Adrenal gland (tissue), 12 donors: ENCODE results near the gene EIF4E1B. TPM values are rescaled to one million over a fixed set of nuclear protein-coding genes. Genes with fewer than 3 reads are reported as not detected.

Experiments
- DNase-seq, 7 donors: peaks; one replicate each; pipeline ENCODE4 v3.0.0-alpha.2; 2019 to 2020
- H3K27ac ChIP-seq, 5 donors: fragments of 200-600 bp; sonication (generic) in 4 of 5; 1 replicate in 3 of 5; 2 replicates in 2 of 5; pipeline versions ENCODE4 v1.5.1 to v1.8.0; 2016 to 2020; ENCODE audit warnings: mild to moderate bottlenecking in 1 of 5
- H3K27me3 ChIP-seq: fragments of 200-600 bp; 2 replicates; pipeline ENCODE4 v1.8.0; 2021
- H3K36me3 ChIP-seq, 2 donors: fragments of 200-600 bp; replicated peaks in 1 of 2; 1 replicate in 1 of 2; 2 replicates in 1 of 2; pipeline versions ENCODE4 v1.5.1 to v1.8.0; 2018 to 2022
- H3K4me1 ChIP-seq, 2 donors: fragments of 200-600 bp; replicated peaks in 1 of 2; 1 replicate in 1 of 2; 2 replicates in 1 of 2; pipeline versions ENCODE4 v1.5.1 to v1.8.0; 2018 to 2021
- H3K4me3 ChIP-seq, 4 donors: fragments of 200-600 bp; sonication (generic) in 3 of 4; one replicate each; pipeline ENCODE4 v1.5.1; 2016 to 2018
- H3K9me3 ChIP-seq, 3 donors: fragments of 200-600 bp; sonication (generic) in 1 of 3; replicated peaks in 1 of 3; 1 replicate in 2 of 3; 2 replicates in 1 of 3; pipeline versions ENCODE4 v1.5.1 to v1.8.0; 2016 to 2021
- CTCF ChIP-seq, 6 experiments: fragments of 450-650 bp in 4 of 6; fragments of 200-600 bp in 2 of 6; sonication (generic) in 1 of 6; IDR thresholded peaks; 1 replicate in 5 of 6; 2 replicates in 1 of 6; pipeline versions ENCODE4 v1.5.1 to v1.8.0; 2016 to 2021; ENCODE audit warnings: antibody characterized with exemption in 6 of 6, mild to moderate bottlenecking in 2 of 6, moderate library complexity in 1 of 6
- POLR2A ChIP-seq, 2 donors: fragments of 450-650 bp; IDR thresholded peaks; one replicate each; pipeline ENCODE4 v1.6.1; 2017; ENCODE audit warnings: antibody characterized with exemption in 2 of 2, mild to moderate bottlenecking in 2 of 2, moderate library complexity in 1 of 2
- WGBS, 4 donors: extraction: QIAGEN DNeasy Blood & Tissue Kit in 2 of 4; methylation state at CpG; one replicate each; pipeline versions ENCODE4 v1.1.5 to v1.1.7; 2013 to 2017; 5-methylcytosine and 5-hydroxymethylcytosine counted together
- intact Hi-C, 2 donors: fragments of 100-400 bp; cut with DNase I; formaldehyde crosslinking; loops; one replicate each; pipeline versions ENCODE4 v1.14.1 to v1.15.0; 2022 to 2023
- polyA plus RNA-seq, 3 donors: library from polyadenylated mRNA; stranded (reverse); fragments of 200-250 nt in 2 of 3; fragments of 350-450 nt in 1 of 3; fragmentation: Illumina TruSeq in 1 of 3; extraction: RNeasy Lipid Tissue Mini Kit (QIAGEN cat#74804) in 1 of 3; gene quantifications; one replicate each; pipeline ENCODE4 v1.2.3, GENCODE V29; 2013 to 2014
- total RNA-seq, 9 donors: library from RNA; depleted of rRNA in 4 of 9; stranded (reverse); fragments of >200 nt in 4 of 9; fragments of 120-200 nt in 1 of 9; fragmentation: NEBNext Ultra II Directional in 1 of 9; extraction: Animal tissue kit (Norgen Biotek cat#: 25700) in 1 of 9; gene quantifications; one replicate each; pipeline versions ENCODE4 v1.1.0 to v1.2.4, GENCODE V29; 2013 to 2023
- donor health status: healthy with polysubstance abuse.
- donor health status: Bipolar disorder and iron deficiency.
- donor health status: DM: yes; HTN: yes; CAD: no.
- donor health status: DM: no; HTN: no; CAD: no.
- donor health status: DM: no; HTN: no; CAD: no.
- donor health status: DM: yes; HTN: yes; CAD: no.

The EIF4E1B gene
- total and polyA plus RNA-seq, 12 donors, result 0.24 to 0.44 (median 0.28) TPM; not detected in 7

GRCh38 chr5:176592573-176592972 lies 37.9 kb upstream of the EIF4E1B start:
- no peak for DNase-seq

GRCh38 chr5:176593273-176593869 lies 37.1 kb upstream of the EIF4E1B start:
- Histone ChIP-seq H3K36me3 (no peaks in the 10 kb centered on the region), H3K27me3 (peaks cover 5% of the 10 kb centered on the region), H3K9me3 (no peaks in the 10 kb centered on the region), H3K27ac (no peak overlapping the region), H3K4me1 (no peaks in the 10 kb centered on the region), H3K4me3 (no peak overlapping the region)
- intact Hi-C loops, result no loop called here
- DNase-seq, result no peak
- 91 to 98% (median 95%) methylated on average over 10 to 12 of the region's 12 CpGs for WGBS, 4 donors
- no peak for TF ChIP-seq POLR2A (IDR thresholded peaks at IDR 0.05)
- TF ChIP-seq CTCF (IDR thresholded peaks at IDR 0.05), result no peak

More at GRCh38 chr5:176592573-176592972, 37.9 kb upstream of the EIF4E1B start:
- Histone ChIP-seq H3K36me3 (no peaks in the 10 kb centered on the region), H3K27me3 (no peaks in the 10 kb centered on the region), H3K27ac (no peak overlapping the region), H3K9me3 (no peaks in the 10 kb centered on the region), H3K4me1 (no peaks in the 10 kb centered on the region), H3K4me3 (no peak overlapping the region)
- no peak for TF ChIP-seq CTCF (IDR thresholded peaks at IDR 0.05)
- TF ChIP-seq POLR2A (IDR thresholded peaks at IDR 0.05), result no peak
- intact Hi-C loops, result no loop called here
- WGBS, 4 donors, result 83 to 96% (median 89%) methylated on average over 3 of the region's 3 CpGs

- Histone ChIP-seq H3K27ac (no peak overlapping the region), H3K4me1 (no peaks in the 10 kb centered on the region), H3K9me3 (no peaks in the 10 kb centered on the region), H3K27me3 (peaks cover 5% of the 10 kb centered on the region), H3K4me3 (no peak overlapping the region), H3K36me3 (no peaks in the 10 kb centered on the region)
- TF ChIP-seq CTCF (IDR thresholded peaks at IDR 0.05), result no peak
- no peak for TF ChIP-seq POLR2A (IDR thresholded peaks at IDR 0.05)
- DNase-seq, result no peak
- WGBS, 4 donors, result 87 to 89% (median 89%) methylated on average over 8 of the region's 8 CpGs
- intact Hi-C loops, result no loop called here
These were observed 35.9 kb upstream of the EIF4E1B start for GRCh38 chr5:176594554-176594953.

- Histone ChIP-seq H3K27me3 (peaks cover 5% of the 10 kb centered on the region), H3K36me3 (no peaks in the 10 kb centered on the region), H3K4me3 (no peak overlapping the region), H3K27ac (no peak overlapping the region), H3K9me3 (no peaks in the 10 kb centered on the region), H3K4me1 (no peaks in the 10 kb centered on the region)
- no peak for DNase-seq
- TF ChIP-seq POLR2A (IDR thresholded peaks at IDR 0.05), result no peak
- TF ChIP-seq CTCF (IDR thresholded peaks at IDR 0.05), result no peak
- WGBS, 4 donors, result 74 to 86% (median 82%) methylated on average over 4 to 11 of the region's 11 CpGs
- intact Hi-C loops, result no loop called here
These were observed 35.0 kb upstream of the EIF4E1B start for GRCh38 chr5:176595386-176595943.
